GM23248 (cell line): ENCODE measurements around the gene OSER1.

Experiments
- EZH2 ChIP-seq: fragments of 200-600 bp; sonication (generic); IDR thresholded peaks from 2 replicates; pipeline ENCODE4 v1.6.1; 2018; ENCODE audit warnings: antibody characterized with exemption, mild to moderate bottlenecking; ENCODE audit not compliant: insufficient read depth, poor library complexity, severe bottlenecking
- EZH2phosphoT487 ChIP-seq: fragments of 200-600 bp; sonication (generic); IDR thresholded peaks from 2 replicates; pipeline ENCODE4 v1.6.1; 2018; ENCODE audit warnings: antibody characterized with exemption, moderate library complexity, mild to moderate bottlenecking, low read depth; ENCODE audit not compliant: insufficient read depth

GRCh38 chr20:44183282-44183681 lies 27.3 kb downstream of the OSER1 start:
- TF ChIP-seq EZH2phosphoT487 (no peak), EZH2 (no peak)
